A549 (cell line): Measurements from ENCODE around the gene SLC26A2. TPM values are rescaled to one million over a fixed set of nuclear protein-coding genes. Genes with fewer than 3 reads are reported as not detected.

Experiments used
- ATAC-seq, 2 experiments: fragments of 200-7000 bp in 1 of 2; fragments of >200 bp in 1 of 2; cut with Nextera tagmentation in 1 of 2; cut with Tn5 transposase in 1 of 2; 3 replicates each; pipeline versions ENCODE4 v1.8.0 to v1.9.1; 2018 to 2020; ENCODE audit warnings: mild to moderate bottlenecking in 1 of 2, moderate library complexity in 1 of 2
- CTCF ChIA-PET: fragments of 300-600 bp; sonication (Branson Sonifier 250); formaldehyde crosslinking; extraction: SDS; loops from one replicate; lab custom pipeline; 2021; ENCODE audit warnings: antibody characterized with exemption, inconsistent platforms; lab: Yijun Ruan, JAX
- POLR2A ChIA-PET: fragments of 350-600 bp; formaldehyde crosslinking; extraction: SDS; loops from one replicate; lab custom pipeline; 2021; ENCODE audit warnings: antibody characterized with exemption, inconsistent platforms; lab: Yijun Ruan, JAX
- DNase-seq, 2 experiments: peaks; one replicate each; pipeline versions ENCODE4 v3.0.0 to v3.0.0-alpha.2; 2011 to 2016; ENCODE audit warnings: low read depth in 1 of 2, low spot score in 1 of 2
- FAIRE-seq: peaks from 2 replicates; lab custom pipeline; 2011; peaks lifted over from hg19 to GRCh38; lab: Jason Lieb, UNC
- H3K27ac ChIP-seq, 2 experiments: fragments of >200 bp; sonication (Bioruptor Twin); formaldehyde crosslinking; 3 replicates each; pipeline ENCODE4 v1.5.1; 2016 to 2017
- H3K4me1 ChIP-seq: fragments of >200 bp; sonication (Bioruptor Twin); formaldehyde crosslinking; 3 replicates; pipeline ENCODE4 v1.6.1; 2016
- H3K4me2 ChIP-seq: fragments of >200 bp; sonication (Bioruptor Twin); formaldehyde crosslinking; 3 replicates; pipeline ENCODE4 v1.6.1; 2016
- H3K4me3 ChIP-seq: fragments of >200 bp; sonication (Bioruptor Twin); formaldehyde crosslinking; 3 replicates; pipeline ENCODE4 v1.5.1; 2016
- H3K9me3 ChIP-seq: fragments of >200 bp; sonication (Bioruptor Twin); formaldehyde crosslinking; 3 replicates; pipeline ENCODE4 v1.6.1; 2016
- CBX2 ChIP-seq: fragments of 200-600 bp; sonication (generic); IDR thresholded peaks from 2 replicates; pipeline ENCODE4 v1.6.1; 2016; ENCODE audit warnings: low read depth, mild to moderate bottlenecking, borderline replicate concordance
- CEBPB ChIP-seq, 2 experiments: fragments of >200 bp in 1 of 2; sonication (Bioruptor Twin) in 1 of 2; formaldehyde crosslinking in 1 of 2; IDR thresholded peaks; 2 replicates each; pipeline ENCODE4 v1.6.1; 2012 to 2016
- EHF ChIP-seq: fragments of 250-450 bp; sonication (Bioruptor Pico); IDR thresholded peaks from 2 replicates; pipeline ENCODE4 v1.5.0; 2020; ENCODE audit warnings: mild to moderate bottlenecking
- FOSB ChIP-seq: fragments of 250-450 bp; sonication (Bioruptor Pico); IDR thresholded peaks from 2 replicates; pipeline ENCODE4 v1.5.0; 2020; ENCODE audit warnings: mild to moderate bottlenecking, moderate library complexity
- FOXS1 ChIP-seq: fragments of 250-450 bp; sonication (Bioruptor Pico); IDR thresholded peaks from 2 replicates; pipeline ENCODE4 v1.5.0; 2020; ENCODE audit warnings: mild to moderate bottlenecking, moderate library complexity
- GATA3 ChIP-seq: IDR thresholded peaks from 2 replicates; pipeline ENCODE4 v1.6.1; 2012; ENCODE audit warnings: borderline replicate concordance
- HEYL ChIP-seq: fragments of 250-450 bp; sonication (Bioruptor Pico); IDR thresholded peaks from 2 replicates; pipeline ENCODE4 v1.8.0; 2021; ENCODE audit warnings: mild to moderate bottlenecking, moderate library complexity
- HOXA7 ChIP-seq: fragments of 250-450 bp; sonication (Bioruptor Pico); IDR thresholded peaks from 2 replicates; pipeline ENCODE4 v1.5.0; 2020; ENCODE audit warnings: mild to moderate bottlenecking, moderate library complexity
- HOXB13 ChIP-seq: fragments of 250-450 bp; sonication (Bioruptor Pico); IDR thresholded peaks from 2 replicates; pipeline ENCODE4 v1.5.0; 2020; ENCODE audit warnings: low read depth, mild to moderate bottlenecking, moderate library complexity
- KDM1A ChIP-seq: fragments of 200-600 bp; sonication (generic); IDR thresholded peaks from 2 replicates; pipeline ENCODE4 v1.6.1; 2016; ENCODE audit warnings: low read depth, mild to moderate bottlenecking
- KDM5A ChIP-seq: fragments of 200-600 bp; sonication (generic); IDR thresholded peaks from 2 replicates; pipeline ENCODE4 v1.6.1; 2016; ENCODE audit warnings: antibody characterized with exemption, mild to moderate bottlenecking
- MAFK ChIP-seq: fragments of 450-650 bp; IDR thresholded peaks from 2 replicates; pipeline ENCODE4 v1.6.1; 2014; ENCODE audit not compliant: partially characterized antibody
- NFE2L2 ChIP-seq: fragments of 150-350 bp; conservative IDR thresholded peaks from 2 replicates; pipeline ENCODE4 v1.6.1; 2014; ENCODE audit warnings: low read length
- NPAS2 ChIP-seq: fragments of 250-450 bp; sonication (Bioruptor Pico); IDR thresholded peaks from 2 replicates; pipeline ENCODE4 v1.8.0; 2022; ENCODE audit warnings: mild to moderate bottlenecking, moderate library complexity, borderline replicate concordance
- RAD21 ChIP-seq, 2 experiments: fragments of >200 bp in 1 of 2; sonication (Bioruptor Twin) in 1 of 2; formaldehyde crosslinking in 1 of 2; IDR thresholded peaks in 1 of 2; conservative IDR thresholded peaks in 1 of 2; 2 replicates in 1 of 2; 3 replicates in 1 of 2; pipeline ENCODE4 v1.6.1; 2012 to 2018; ENCODE audit warnings: inconsistent platforms in 1 of 2
- RARB ChIP-seq: fragments of 250-450 bp; sonication (Bioruptor Pico); IDR thresholded peaks from 2 replicates; pipeline ENCODE4 v1.8.0; 2021; ENCODE audit warnings: mild to moderate bottlenecking, moderate library complexity
- RNF2 ChIP-seq: fragments of 200-600 bp; sonication (generic); IDR thresholded peaks from 2 replicates; pipeline ENCODE4 v1.6.1; 2016; ENCODE audit warnings: low read depth, mild to moderate bottlenecking, antibody characterized with exemption, moderate library complexity, borderline replicate concordance
- SREBF2 ChIP-seq: fragments of 450-650 bp; IDR thresholded peaks from 2 replicates; pipeline ENCODE4 v1.6.1; 2014; ENCODE audit warnings: mild to moderate bottlenecking, moderate library complexity
- TFCP2L1 ChIP-seq: fragments of 250-450 bp; sonication (Bioruptor Pico); IDR thresholded peaks from 2 replicates; pipeline ENCODE4 v1.5.0; 2021; ENCODE audit warnings: mild to moderate bottlenecking
- ZSCAN20 ChIP-seq: fragments of 250-450 bp; sonication (Bioruptor Pico); IDR thresholded peaks from 2 replicates; pipeline ENCODE4 v1.8.0; 2022; ENCODE audit warnings: mild to moderate bottlenecking, moderate library complexity
- WGBS: methylation state at CpG from one replicate; pipeline ENCODE4 v1.1.6; 2017; ENCODE audit errors: missing lambda C conversion rate; 5-methylcytosine and 5-hydroxymethylcytosine counted together
- polyA plus RNA-seq, 4 experiments: library from polyadenylated mRNA; depleted of rRNA in 3 of 4; stranded (reverse); fragments of >200 nt; fragmentation: RNase III in 1 of 4; extraction: RNeasy Plus Mini Kit Qiagen cat#74134 plus additional on column Dnase treatment in 1 of 4; gene quantifications; 2 replicates in 3 of 4; 3 replicates in 1 of 4; pipeline ENCODE4 v1.2.3, GENCODE V29; 2011 to 2017
- TF ChIP-seq, protein P1 (sequence below): fragments of >200 bp; sonication (Bioruptor Twin); formaldehyde crosslinking; IDR thresholded peaks from 3 replicates; pipeline ENCODE4 v1.6.1; 2016
- TF ChIP-seq, protein P2 (sequence below): fragments of 450-650 bp; IDR thresholded peaks from 2 replicates; pipeline ENCODE4 v1.6.1; 2014; ENCODE audit warnings: antibody characterized with exemption
- TF ChIP-seq, protein P3 (sequence below): fragments of 150-350 bp; IDR thresholded peaks from 2 replicates; pipeline ENCODE4 v1.6.1; 2014; ENCODE audit warnings: low read depth, mild to moderate bottlenecking, low read length
- TF ChIP-seq, protein P4 (sequence below): IDR thresholded peaks from 2 replicates; pipeline ENCODE4 v1.6.1; 2012; ENCODE audit warnings: low read depth, borderline replicate concordance
- TF ChIP-seq, protein P5 (sequence below): fragments of >200 bp; sonication (Bioruptor Twin); formaldehyde crosslinking; IDR thresholded peaks from 2 replicates; pipeline ENCODE4 v1.6.1; 2016
- TF ChIP-seq, protein P6 (sequence below): fragments of 250-450 bp; sonication (Bioruptor Pico); IDR thresholded peaks from 2 replicates; pipeline ENCODE4 v1.5.0; 2021; ENCODE audit warnings: mild to moderate bottlenecking, moderate library complexity, borderline replicate concordance

Gene SLC26A2
- polyA plus RNA-seq, 2 of the 4 experiments (the other 2 are of a cell fraction), result 31.9 to 32.2 TPM

DNA sequence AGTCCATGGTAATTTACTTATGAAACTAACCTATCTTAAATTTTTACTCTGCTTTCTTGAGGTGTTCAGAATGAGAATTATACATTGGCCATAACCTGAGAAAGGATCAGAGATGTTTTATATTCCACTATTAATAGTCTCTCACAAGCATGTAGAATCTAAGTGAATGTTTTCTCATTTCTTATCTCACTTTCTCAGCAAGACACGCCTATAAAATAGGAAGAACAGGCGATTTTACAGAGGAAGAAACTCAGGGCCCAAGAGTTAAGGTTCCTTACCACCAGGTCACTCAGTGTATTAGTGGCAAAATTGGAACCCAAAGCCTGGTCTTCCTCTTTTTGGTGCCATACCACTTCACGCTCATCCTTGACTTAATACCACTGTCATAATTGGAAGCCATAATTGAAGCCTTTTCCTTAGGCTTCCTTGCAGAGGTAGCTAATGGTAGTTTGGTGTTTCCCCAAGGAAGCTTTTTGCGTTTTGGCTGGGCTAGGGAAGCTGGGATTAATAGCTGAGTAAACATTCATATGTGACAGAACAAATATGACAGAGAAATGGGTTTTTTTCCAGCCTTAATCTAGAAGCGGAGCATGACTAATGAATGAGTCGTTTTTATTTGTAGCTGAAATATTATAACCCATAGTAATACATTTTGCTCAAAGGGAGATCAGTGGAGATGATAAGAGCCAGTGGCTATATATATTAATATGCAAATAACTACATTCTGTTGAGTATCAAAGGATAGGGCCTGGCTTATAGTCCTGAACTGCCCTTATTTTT lies 56.9 kb downstream of the SLC26A2 start (continued):
- TF ChIP-seq, protein P1, sequence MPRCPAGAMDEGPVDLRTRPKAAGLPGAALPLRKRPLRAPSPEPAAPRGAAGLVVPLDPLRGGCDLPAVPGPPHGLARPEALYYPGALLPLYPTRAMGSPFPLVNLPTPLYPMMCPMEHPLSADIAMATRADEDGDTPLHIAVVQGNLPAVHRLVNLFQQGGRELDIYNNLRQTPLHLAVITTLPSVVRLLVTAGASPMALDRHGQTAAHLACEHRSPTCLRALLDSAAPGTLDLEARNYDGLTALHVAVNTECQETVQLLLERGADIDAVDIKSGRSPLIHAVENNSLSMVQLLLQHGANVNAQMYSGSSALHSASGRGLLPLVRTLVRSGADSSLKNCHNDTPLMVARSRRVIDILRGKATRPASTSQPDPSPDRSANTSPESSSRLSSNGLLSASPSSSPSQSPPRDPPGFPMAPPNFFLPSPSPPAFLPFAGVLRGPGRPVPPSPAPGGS, result no peak
- TF ChIP-seq RAD21 (conservative IDR thresholded peaks at IDR 0.05 in 1 of 2, IDR thresholded peaks at IDR 0.05 in 1 of 2), result no peak
- TF ChIP-seq, protein P2, sequence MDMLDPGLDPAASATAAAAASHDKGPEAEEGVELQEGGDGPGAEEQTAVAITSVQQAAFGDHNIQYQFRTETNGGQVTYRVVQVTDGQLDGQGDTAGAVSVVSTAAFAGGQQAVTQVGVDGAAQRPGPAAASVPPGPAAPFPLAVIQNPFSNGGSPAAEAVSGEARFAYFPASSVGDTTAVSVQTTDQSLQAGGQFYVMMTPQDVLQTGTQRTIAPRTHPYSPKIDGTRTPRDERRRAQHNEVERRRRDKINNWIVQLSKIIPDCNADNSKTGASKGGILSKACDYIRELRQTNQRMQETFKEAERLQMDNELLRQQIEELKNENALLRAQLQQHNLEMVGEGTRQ, result no peak
- TF ChIP-seq, protein P3, sequence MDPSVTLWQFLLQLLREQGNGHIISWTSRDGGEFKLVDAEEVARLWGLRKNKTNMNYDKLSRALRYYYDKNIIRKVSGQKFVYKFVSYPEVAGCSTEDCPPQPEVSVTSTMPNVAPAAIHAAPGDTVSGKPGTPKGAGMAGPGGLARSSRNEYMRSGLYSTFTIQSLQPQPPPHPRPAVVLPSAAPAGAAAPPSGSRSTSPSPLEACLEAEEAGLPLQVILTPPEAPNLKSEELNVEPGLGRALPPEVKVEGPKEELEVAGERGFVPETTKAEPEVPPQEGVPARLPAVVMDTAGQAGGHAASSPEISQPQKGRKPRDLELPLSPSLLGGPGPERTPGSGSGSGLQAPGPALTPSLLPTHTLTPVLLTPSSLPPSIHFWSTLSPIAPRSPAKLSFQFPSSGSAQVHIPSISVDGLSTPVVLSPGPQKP, result no peak
- TF ChIP-seq GATA3, result no peak; the same call in 1 of the 2 replicates
- no peak for TF ChIP-seq NPAS2
- TF ChIP-seq, protein P4, sequence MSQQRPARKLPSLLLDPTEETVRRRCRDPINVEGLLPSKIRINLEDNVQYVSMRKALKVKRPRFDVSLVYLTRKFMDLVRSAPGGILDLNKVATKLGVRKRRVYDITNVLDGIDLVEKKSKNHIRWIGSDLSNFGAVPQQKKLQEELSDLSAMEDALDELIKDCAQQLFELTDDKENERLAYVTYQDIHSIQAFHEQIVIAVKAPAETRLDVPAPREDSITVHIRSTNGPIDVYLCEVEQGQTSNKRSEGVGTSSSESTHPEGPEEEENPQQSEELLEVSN, result no peak

DNA sequence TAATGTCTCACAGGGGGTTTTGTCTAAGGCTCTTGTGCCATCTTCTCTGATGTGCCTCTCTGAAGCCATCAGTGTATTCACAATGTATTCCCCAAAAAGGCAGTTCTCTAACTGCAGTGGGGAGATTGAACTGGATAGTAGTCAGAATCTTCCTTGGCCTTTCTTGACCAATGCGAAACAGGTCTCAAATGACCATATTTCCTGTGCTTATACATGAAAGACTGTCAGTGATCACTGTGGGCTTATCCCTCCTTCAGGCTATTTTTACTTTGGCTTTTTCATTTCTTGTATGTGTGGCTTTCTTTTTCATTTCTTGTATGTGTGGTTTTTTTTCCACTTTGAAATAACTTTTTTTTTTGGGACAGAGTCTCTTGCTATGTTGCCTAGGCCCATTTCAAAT lies 59.7 kb downstream of the SLC26A2 start:
- no peak for TF ChIP-seq KDM1A
- TF ChIP-seq ZSCAN20 (CRISPR knock-in tag), result no peak
- TF ChIP-seq FOXS1 (CRISPR knock-in tag), result no peak
- TF ChIP-seq SREBF2, result no peak
- no peak for TF ChIP-seq MAFK
- no peak for TF ChIP-seq RNF2
- no peak for TF ChIP-seq CBX2
- no peak for TF ChIP-seq HOXA7
- no peak for TF ChIP-seq HEYL (CRISPR knock-in tag)
- no peak for TF ChIP-seq FOSB (CRISPR knock-in tag)
- no peak for TF ChIP-seq NFE2L2
- no peak for TF ChIP-seq RARB (CRISPR knock-in tag)
- TF ChIP-seq TFCP2L1 (CRISPR knock-in tag), result no peak
- TF ChIP-seq, protein P5, sequence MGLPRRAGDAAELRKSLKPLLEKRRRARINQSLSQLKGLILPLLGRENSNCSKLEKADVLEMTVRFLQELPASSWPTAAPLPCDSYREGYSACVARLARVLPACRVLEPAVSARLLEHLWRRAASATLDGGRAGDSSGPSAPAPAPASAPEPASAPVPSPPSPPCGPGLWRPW, result no peak
- no peak for TF ChIP-seq KDM5A
- no peak for TF ChIP-seq EHF (CRISPR knock-in tag)
- TF ChIP-seq, protein P6, sequence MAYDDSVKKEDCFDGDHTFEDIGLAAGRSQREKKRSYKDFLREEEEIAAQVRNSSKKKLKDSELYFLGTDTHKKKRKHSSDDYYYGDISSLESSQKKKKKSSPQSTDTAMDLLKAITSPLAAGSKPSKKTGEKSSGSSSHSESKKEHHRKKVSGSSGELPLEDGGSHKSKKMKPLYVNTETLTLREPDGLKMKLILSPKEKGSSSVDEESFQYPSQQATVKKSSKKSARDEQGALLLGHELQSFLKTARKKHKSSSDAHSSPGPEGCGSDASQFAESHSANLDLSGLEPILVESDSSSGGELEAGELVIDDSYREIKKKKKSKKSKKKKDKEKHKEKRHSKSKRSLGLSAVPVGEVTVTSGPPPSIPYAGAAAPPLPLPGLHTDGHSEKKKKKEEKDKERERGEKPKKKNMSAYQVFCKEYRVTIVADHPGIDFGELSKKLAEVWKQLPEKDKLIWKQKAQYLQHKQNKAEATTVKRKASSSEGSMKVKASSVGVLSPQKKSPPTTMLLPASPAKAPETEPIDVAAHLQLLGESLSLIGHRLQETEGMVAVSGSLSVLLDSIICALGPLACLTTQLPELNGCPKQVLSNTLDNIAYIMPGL (CRISPR knock-in tag), result no peak
- no peak for TF ChIP-seq HOXB13
- no peak for TF ChIP-seq CEBPB (IDR thresholded peaks at IDR 0.05)
- TF ChIP-seq, protein P4, result no peak
- FAIRE-seq (no peak), ATAC-seq (no peak), DNase-seq (no peak)
- Histone ChIP-seq H3K27ac (no peak overlapping the region), H3K4me1 (peaks cover 24% of the 10 kb centered on the region), H3K4me3 (no peak overlapping the region), H3K9me3 (peaks cover 10% of the 10 kb centered on the region), H3K4me2 (no peak overlapping the region)
- ChIA-PET CTCF (interaction anchor here (0.8 to 1.2 kb wide), 2 partner anchors 58 to 198 kb away, joined by 3 to 5 read pairs; no protein-coding TSS in a partner anchor), POLR2A (interaction anchor here (1.2 kb wide), 1 partner anchor 20 kb away, joined by 3 read pairs; the partner anchor contains the start of genes HMGXB3 and TIGD6)
- WGBS, result 96% methylated on average over 1 of the region's 1 CpG
